SJSA1 (cell line): ENCODE results near the gene SFPQ. TPM values are rescaled to one million over a fixed set of nuclear protein-coding genes. Genes with fewer than 3 reads are reported as not detected.
A peak's percentile ranks its signal among the peaks of the same experiment; 100 is the strongest.

Experiments
- DNase-seq, 2 experiments: peaks; one replicate each; pipeline ENCODE4 v3.0.0-alpha.2; 2015 to 2020; ENCODE audit warnings: low spot score in 2 of 2, low read depth in 1 of 2
- H3K27ac ChIP-seq: fragments of 250-450 bp; sonication (Bioruptor Pico); 2 replicates; pipeline ENCODE4 v1.5.1; 2020; ENCODE audit warnings: mild to moderate bottlenecking, moderate library complexity
- H3K27me3 ChIP-seq: fragments of 250-450 bp; sonication (Bioruptor Pico); replicated peaks from 2 replicates; pipeline ENCODE4 v1.5.1; 2020; ENCODE audit warnings: mild to moderate bottlenecking, moderate library complexity
- H3K36me3 ChIP-seq: fragments of 250-450 bp; sonication (Bioruptor Pico); 2 replicates; pipeline ENCODE4 v1.5.1; 2020; ENCODE audit warnings: mild to moderate bottlenecking
- H3K4me1 ChIP-seq: fragments of 250-450 bp; sonication (Bioruptor Pico); replicated peaks from 2 replicates; pipeline ENCODE4 v1.6.1; 2021; ENCODE audit warnings: mild to moderate bottlenecking
- H3K4me3 ChIP-seq: fragments of 250-450 bp; sonication (Bioruptor Pico); 2 replicates; pipeline ENCODE4 v1.5.1; 2020; ENCODE audit warnings: mild to moderate bottlenecking
- H3K9me3 ChIP-seq: fragments of 250-450 bp; sonication (Bioruptor Pico); replicated peaks from 2 replicates; pipeline ENCODE4 v1.5.1; 2020; ENCODE audit warnings: mild to moderate bottlenecking
- total RNA-seq: library from RNA; depleted of rRNA; stranded (reverse); fragments of >200 nt; shearing (Covaris generic); gene quantifications from 2 replicates; pipeline ENCODE4 v1.2.3, GENCODE V29; 2014

The SFPQ gene
- total RNA-seq, 1 experiment from 2014 or later: 371 TPM

DNA sequence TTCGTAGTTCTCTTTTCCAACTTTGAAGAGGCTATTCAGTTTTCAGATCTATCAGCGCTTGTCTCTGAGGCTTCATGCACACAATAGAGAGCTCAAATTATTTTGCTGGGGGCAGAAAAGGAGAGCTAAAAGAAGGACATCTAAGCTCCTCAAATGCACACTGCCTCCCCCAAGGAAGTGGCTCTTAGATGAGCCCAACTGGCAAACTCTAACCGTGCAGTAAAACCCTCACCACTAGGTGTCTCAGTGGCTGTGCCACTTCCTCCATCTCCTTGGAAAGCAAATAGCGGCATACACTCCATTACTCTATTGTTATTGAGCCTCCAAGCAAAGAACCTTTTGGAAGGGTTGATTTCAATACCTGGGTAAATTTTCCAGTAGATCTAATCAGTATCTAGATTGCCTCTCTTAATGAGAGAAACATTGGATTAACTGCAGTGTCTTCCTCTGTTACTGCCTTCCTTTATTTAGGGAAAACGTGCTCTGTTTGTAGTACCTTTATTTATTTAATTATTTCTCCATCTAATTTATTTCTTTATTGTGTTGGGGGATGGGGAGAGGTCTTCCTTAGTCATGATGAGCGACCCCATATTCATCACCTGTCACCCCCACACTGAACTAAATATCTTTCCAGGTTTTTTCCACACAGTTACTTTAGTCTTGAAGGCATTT is 9.2 kb upstream of the SFPQ start:
- Histone ChIP-seq H3K4me3 (no peak overlapping the region), H3K27me3 (0 out of 2 replicates have a peak, but pooled peaks cover 3% of the 10 kb centered on the region), H3K36me3 (no peaks in the 10 kb centered on the region), H3K27ac (no peak overlapping the region), H3K4me1 (peaks cover 6% of the 10 kb centered on the region), H3K9me3 (no peaks in the 10 kb centered on the region)
- peak; percentile 59 to 67 for DNase-seq

DNA sequence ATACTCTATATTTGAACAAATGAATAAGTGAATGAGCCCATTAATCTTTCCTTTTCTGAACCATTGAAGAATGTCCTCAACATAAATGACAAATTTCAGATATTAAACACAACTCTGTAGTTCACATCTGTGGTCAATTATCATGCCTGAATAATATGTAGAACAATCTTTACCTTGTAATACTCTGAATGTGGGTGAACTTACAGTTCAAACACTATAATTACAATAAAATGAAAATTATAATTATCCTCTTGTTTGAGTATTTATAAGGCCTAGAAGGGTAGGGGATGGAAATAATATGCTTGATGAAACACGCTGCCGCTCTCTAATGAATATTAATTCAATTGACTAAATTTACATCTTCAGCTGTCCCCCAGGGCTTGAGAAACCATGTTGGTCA is 8.7 kb upstream of the SFPQ start:
- Histone ChIP-seq H3K4me3 (no peak overlapping the region), H3K9me3 (no peaks in the 10 kb centered on the region), H3K4me1 (peaks cover 10% of the 10 kb centered on the region), H3K27ac (no peak overlapping the region), H3K27me3 (0 out of 2 replicates have a peak, but pooled peaks cover 3% of the 10 kb centered on the region), H3K36me3 (no peaks in the 10 kb centered on the region)
- DNase-seq: no peak

DNA sequence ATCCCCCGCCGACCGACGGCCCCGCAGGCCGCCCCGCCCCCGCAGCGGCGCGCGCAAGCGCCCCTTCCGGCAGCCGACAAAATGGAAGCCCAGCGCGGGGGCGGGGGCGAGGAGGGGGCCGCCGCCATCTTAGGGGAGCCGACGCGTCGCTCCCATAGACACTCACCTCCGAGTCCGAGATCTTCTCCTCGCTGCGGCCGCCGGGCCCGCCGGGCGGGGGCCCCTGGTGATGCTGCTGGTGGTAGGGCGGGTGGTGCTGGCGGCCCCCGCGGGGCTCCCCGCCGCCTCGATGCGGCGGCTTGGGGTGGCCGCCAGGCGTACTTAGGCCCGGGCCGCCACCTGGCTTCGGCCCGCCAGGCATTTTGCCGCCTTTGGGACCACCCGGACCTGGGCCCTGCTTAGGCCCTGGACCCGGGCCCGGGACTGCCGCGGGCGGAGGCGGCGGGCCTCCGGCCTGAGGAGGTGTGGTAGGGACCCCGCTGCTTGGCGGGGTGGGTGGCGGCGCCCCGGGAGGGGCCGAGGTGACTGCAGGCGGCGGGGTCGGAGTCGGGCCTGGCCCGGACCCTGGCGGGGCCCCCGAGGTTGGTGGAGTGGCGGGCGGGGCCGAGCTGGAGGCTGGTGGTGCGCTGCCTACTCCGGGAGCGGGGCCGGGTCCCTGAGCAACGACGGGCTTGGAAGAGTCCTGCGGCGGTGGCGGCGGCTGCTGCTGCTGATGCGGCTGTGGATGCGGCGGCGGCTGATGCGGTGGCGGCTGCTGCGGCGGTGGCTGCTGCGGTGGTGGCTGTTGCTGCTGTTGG is 691 bp downstream of the SFPQ start:
- H3K4me1 ChIP-seq: peaks cover 37% of the 10 kb centered on the region
- H3K4me3 ChIP-seq: peak overlapping the region; percentile 92
- peaks cover 56% of the 10 kb centered on the region for H3K36me3 ChIP-seq
- peak; percentile 79 to 84 for DNase-seq
- H3K9me3 ChIP-seq: no peaks in the 10 kb centered on the region
- peak overlapping the region; percentile 94 for H3K27ac ChIP-seq
- no peaks in the 10 kb centered on the region for H3K27me3 ChIP-seq

DNA sequence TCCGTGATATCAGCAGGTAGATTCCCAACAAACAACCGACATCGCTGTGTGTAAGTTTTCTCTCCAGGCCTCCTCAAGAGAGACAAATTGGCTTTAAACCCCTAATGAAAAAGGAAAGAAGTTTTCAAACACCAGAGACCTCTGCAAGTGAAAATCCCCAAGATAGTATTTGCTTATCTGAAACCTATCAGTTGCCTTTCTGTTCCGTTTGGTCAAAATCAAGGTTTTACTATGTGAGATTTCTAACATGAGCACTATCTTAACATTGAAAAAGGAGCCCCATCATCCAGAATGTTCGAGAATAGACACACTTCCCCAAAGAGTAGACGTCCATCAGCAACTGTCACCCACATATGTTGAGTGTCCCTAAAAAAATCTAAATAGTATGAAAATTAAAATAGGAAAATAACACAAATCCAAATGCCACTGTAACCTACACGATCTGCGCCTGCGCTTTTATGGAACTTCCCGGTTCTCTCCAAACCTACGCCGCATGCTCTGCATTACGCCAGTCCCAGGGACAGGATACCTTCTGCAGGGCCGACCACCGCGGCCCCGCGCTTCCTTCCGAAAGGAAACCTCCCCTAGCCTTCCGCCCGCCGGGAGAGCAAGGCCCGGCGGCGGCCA is 1.4 kb downstream of the SFPQ start:
- Histone ChIP-seq H3K4me3 (peak overlapping the region; percentile 92), H3K9me3 (no peaks in the 10 kb centered on the region), H3K27me3 (no peaks in the 10 kb centered on the region), H3K27ac (peak overlapping the region; percentile 94), H3K4me1 (peaks cover 33% of the 10 kb centered on the region), H3K36me3 (peaks cover 64% of the 10 kb centered on the region)
- no peak for DNase-seq

DNA sequence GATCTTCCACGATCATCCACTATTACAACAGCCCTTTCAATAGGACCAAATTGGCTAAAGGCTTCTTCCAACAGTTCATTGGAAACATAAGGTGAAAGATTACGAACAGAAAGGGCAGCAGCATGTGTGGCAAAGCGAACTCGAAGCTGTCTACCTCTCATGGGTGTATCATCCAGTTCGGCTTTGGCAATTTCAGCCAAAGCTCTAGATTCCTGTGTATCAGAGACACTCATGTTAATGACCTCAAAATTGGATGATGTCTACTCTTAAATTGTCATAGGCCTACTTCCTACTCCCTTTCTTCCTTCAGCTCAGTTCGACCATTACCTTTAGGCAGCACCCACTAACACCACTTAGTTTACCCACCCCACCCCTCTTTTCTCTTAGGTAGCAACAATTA is 2.2 kb downstream of the SFPQ start:
- H3K4me1 ChIP-seq: peaks cover 37% of the 10 kb centered on the region
- H3K36me3 ChIP-seq: peaks cover 71% of the 10 kb centered on the region

DNA sequence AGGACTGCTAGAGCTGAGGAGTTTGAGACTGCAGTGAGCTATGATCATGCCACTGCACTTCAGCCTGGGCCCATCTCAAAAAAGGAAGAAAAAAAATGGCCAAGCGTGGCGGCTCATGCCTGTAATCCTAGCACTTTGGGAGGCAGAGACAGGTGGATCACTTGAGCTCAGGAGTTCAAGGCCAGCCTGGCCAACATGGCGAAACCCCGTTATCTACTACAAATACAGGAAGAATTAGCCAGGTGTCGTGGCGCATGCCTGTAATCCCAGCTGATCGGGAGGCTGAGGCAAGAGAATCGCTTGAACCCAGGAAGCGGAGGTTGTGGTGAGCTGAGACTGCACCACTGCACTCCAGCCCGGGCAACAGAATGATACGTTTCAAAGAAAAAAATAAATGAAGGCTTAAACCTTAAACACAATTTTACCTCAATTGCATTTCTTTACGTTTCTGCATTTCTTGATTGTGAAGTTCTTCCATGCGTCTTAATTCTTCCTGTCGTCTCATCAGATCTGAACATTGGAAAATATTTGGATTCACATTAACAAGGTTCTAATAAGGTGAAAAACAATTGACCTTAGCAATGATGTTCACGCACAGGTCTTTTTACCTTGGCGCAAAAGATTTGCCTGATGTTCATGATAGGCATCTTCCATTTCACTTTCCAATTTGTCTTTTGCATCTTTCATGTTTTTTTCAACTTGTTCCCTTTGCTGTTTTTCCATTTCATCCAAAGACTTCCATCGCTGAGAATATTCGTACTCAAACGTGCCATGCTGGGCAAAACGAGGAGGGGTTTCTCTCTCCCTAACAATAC is 4.2 kb downstream of the SFPQ start:
- Histone ChIP-seq H3K27me3 (no peaks in the 10 kb centered on the region), H3K36me3 (peaks cover 91% of the 10 kb centered on the region), H3K4me1 (peaks cover 36% of the 10 kb centered on the region), H3K9me3 (no peaks in the 10 kb centered on the region), H3K4me3 (no peak overlapping the region), H3K27ac (no peak overlapping the region)
- DNase-seq: no peak

More for the DNA sequence above, 2.2 kb downstream of the SFPQ start:
- no peak for DNase-seq
- Histone ChIP-seq H3K27me3 (no peaks in the 10 kb centered on the region), H3K4me3 (peak overlapping the region; percentile 92), H3K9me3 (no peaks in the 10 kb centered on the region), H3K27ac (no peak overlapping the region)

DNA sequence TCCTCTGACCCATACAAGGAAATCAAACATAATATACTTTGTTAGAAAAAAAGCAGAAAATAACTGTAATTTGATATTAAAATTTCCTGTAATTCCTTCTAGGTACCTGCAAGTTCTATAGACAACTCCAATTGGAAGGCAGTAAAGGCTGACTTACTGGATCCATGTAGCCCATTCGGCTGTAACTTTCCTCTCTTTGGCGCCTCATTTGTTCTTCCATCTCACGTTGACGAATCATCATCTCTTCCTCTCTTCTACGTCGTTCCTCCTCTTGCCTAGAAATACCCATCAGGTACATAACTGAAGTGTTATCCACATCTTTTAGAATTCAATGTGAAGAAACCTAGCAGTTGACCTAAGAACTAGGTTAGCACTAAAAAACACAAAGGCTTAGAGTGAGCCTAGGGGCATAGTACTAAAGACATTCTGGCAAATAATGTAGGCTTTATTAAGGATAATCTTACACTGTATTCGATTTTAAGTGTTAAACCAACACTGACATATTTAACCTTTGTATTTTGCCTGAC is 5.1 kb downstream of the SFPQ start:
- no peaks in the 10 kb centered on the region for H3K27me3 ChIP-seq
- H3K36me3 ChIP-seq: peaks cover 100% of the 10 kb centered on the region
- H3K4me3 ChIP-seq: no peak overlapping the region
- no peaks in the 10 kb centered on the region for H3K9me3 ChIP-seq
- no peak for DNase-seq
- H3K27ac ChIP-seq: no peak overlapping the region
- peaks cover 30% of the 10 kb centered on the region for H3K4me1 ChIP-seq

DNA sequence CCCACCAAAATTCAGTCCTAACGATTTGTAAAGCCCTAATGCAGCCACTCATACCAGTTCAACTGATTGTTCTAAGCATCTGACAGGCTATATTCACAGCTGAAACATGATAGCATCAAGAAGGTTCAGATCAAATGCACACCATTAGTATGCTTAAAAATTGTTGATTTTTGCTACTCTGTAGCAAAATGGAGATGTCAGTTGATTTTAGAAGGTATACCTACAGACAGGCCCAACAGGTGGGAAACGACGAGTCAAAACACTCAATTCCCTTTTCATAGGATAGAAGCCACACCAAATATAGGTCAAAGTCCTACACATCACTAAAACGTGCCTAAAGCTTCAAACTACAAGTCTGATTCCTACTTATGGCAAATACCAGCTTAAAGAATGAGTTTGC is 6.7 kb downstream of the SFPQ start:
- Histone ChIP-seq H3K36me3 (peaks cover 100% of the 10 kb centered on the region), H3K27ac (no peak overlapping the region), H3K27me3 (no peaks in the 10 kb centered on the region), H3K4me3 (no peak overlapping the region), H3K9me3 (no peaks in the 10 kb centered on the region), H3K4me1 (peaks cover 30% of the 10 kb centered on the region)
- DNase-seq: no peak

DNA sequence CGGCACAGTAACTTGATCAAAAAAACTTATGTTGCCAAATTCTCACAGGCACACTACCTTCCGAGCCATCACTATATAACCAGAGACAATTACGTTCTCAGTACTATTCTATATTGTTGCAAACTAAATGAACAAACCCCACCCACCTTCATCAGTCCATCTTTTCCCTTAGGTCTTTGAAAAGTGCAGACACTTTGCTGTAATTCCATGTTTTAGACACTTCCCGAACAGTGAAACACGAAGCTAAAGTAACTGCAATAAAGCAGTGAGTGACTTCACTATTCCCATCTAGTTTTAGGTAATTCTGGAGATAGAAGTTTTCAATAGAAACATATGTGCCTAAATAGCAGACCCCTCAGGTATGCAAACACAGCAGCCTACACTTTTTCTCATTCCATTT is 7.7 kb downstream of the SFPQ start:
- no peaks in the 10 kb centered on the region for H3K27me3 ChIP-seq
- peaks cover 100% of the 10 kb centered on the region for H3K36me3 ChIP-seq
- H3K4me1 ChIP-seq: peaks cover 24% of the 10 kb centered on the region

DNA sequence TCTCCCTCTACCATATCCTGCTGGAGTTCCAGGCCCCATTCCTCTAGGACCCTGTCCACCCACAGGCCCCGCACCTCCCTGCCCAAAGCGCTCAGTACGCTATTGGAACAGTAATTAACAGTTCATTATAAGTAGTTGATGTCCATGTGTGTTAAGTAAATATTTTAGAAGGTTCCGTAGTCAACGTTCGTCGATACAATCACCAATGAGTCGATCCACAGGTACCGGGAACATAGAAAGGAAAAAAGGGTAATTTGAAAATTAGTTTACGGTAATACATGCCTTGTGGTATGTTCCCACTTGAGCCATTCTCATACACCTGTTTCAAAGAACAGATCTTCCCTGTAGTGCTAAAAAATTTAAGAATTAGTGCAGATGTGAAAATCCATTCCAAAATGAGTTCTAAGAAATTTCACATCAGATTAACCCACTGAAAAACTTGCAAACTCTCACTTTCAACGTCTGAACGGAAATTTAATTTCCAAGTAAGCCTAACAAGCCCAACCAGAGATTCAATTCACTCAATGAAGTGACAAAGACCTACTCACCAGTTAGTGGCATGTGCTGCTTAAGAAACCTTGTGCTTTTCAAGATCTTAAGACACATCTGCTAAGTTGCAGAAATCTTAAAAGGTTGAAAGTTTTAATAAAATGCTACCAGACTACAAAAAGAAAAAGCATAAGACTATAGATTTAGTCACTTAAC is 8.3 kb downstream of the SFPQ start:
- H3K4me3 ChIP-seq: no peak overlapping the region
- H3K27ac ChIP-seq: no peak overlapping the region
- peaks cover 100% of the 10 kb centered on the region for H3K36me3 ChIP-seq
- H3K9me3 ChIP-seq: no peaks in the 10 kb centered on the region
- no peaks in the 10 kb centered on the region for H3K27me3 ChIP-seq
- no peak for DNase-seq
- H3K4me1 ChIP-seq: peaks cover 18% of the 10 kb centered on the region

More for the DNA sequence above, 7.7 kb downstream of the SFPQ start:
- Histone ChIP-seq H3K4me3 (no peak overlapping the region), H3K27ac (no peak overlapping the region), H3K9me3 (no peaks in the 10 kb centered on the region)
- no peak for DNase-seq

DNA sequence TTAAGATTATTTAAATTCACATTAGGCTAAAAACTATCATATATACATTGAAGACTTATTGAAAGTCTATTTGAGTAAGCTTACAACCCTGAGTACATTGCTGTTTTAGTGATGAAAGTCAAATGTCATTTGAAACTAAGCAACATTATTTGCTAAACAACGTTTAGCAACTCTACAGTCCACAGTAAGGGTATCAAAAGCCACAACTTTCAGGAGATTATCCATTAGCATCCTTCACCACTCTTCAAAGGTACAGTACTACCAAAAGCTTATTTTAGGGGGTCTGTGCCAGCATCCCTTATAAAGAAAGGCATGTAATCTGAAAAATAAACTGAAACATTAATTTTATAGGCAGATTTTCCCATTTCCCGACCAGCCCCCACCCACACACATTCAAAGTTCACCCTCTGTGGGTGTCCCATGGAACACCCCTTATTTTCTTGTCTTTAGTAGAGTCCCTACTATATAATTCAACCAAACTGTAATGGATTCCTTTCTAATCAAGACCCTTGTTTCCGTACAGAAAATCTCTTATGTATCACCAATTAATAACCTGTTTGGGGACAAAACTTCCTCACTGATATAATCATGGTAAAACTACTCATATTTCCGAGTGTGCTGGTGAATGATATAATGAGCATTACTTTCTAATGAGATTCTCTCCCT is 11.0 kb downstream of the SFPQ start:
- Histone ChIP-seq H3K9me3 (no peaks in the 10 kb centered on the region), H3K4me1 (peaks cover 4% of the 10 kb centered on the region; the same call in 1 of the 2 replicates), H3K27me3 (no peaks in the 10 kb centered on the region), H3K4me3 (no peak overlapping the region), H3K27ac (no peak overlapping the region), H3K36me3 (peaks cover 100% of the 10 kb centered on the region)
- no peak for DNase-seq

DNA sequence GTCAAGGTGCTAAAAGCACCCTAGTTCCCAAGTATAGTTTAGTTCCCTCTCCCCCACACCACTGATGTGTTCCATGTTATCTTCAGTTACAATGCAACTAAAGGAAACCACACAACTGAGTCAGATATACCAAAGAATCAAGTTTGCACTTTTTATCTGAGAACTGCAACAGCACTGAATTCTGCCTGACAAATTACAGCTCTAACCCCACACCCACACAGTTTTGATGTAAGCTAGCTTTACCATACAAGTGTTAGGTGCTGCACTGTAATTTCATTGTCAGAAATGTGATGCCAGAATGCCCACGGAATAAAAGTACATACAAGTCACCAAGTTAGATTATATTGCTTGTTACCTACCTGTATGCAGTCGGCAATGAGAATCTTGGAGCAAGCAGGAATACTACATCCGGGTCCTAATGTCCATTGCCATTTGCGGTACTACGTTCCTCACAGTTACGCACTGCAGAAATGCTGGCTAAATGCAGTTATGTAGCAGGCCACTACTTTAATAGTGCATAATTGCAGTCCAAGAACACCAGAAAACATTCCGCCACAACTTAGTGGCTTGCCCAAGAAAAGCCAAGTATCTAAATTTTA is 12.1 kb downstream of the SFPQ start:
- no peaks in the 10 kb centered on the region for H3K4me1 ChIP-seq
- H3K36me3 ChIP-seq: peaks cover 100% of the 10 kb centered on the region
- H3K9me3 ChIP-seq: no peaks in the 10 kb centered on the region
- H3K27me3 ChIP-seq: no peaks in the 10 kb centered on the region
- no peak overlapping the region for H3K27ac ChIP-seq
- H3K4me3 ChIP-seq: no peak overlapping the region
- no peak for DNase-seq
